OCI-LY7 (cell line): ENCODE results near the gene SH3RF3.

Source experiments
- CTCF ChIP-seq: fragments of 200-600 bp; sonication (generic); conservative IDR thresholded peaks from 2 replicates; pipeline ENCODE4 v1.5.1; 2014; ENCODE audit warnings: mild to moderate bottlenecking, antibody characterized with exemption, low read length, moderate library complexity, mixed read lengths
- EZH2phosphoT487 ChIP-seq: fragments of 200-600 bp; sonication (generic); IDR thresholded peaks from 2 replicates; pipeline ENCODE4 v1.6.1; 2018; ENCODE audit warnings: low read depth, borderline replicate concordance, mild to moderate bottlenecking, mixed run types, antibody characterized with exemption, low read length, moderate library complexity, mixed read lengths

GRCh38 chr2:109269706-109270504 lies 140.9 kb downstream of the SH3RF3 start:
- TF ChIP-seq CTCF (no peak), EZH2phosphoT487 (no peak)
